22Rv1 (cell line): ENCODE measurements around the gene SSBP2.

Source experiments
- ZFX ChIP-seq: fragments of 450-650 bp; IDR thresholded peaks from 2 replicates; pipeline ENCODE4 v1.6.1; 2017; ENCODE audit warnings: antibody characterized with exemption, borderline replicate concordance
- TF ChIP-seq, protein P1 (sequence below): fragments of 450-650 bp; IDR thresholded peaks from 2 replicates; pipeline ENCODE4 v1.5.1; 2017; ENCODE audit warnings: mild to moderate bottlenecking

- TF ChIP-seq, protein P1, sequence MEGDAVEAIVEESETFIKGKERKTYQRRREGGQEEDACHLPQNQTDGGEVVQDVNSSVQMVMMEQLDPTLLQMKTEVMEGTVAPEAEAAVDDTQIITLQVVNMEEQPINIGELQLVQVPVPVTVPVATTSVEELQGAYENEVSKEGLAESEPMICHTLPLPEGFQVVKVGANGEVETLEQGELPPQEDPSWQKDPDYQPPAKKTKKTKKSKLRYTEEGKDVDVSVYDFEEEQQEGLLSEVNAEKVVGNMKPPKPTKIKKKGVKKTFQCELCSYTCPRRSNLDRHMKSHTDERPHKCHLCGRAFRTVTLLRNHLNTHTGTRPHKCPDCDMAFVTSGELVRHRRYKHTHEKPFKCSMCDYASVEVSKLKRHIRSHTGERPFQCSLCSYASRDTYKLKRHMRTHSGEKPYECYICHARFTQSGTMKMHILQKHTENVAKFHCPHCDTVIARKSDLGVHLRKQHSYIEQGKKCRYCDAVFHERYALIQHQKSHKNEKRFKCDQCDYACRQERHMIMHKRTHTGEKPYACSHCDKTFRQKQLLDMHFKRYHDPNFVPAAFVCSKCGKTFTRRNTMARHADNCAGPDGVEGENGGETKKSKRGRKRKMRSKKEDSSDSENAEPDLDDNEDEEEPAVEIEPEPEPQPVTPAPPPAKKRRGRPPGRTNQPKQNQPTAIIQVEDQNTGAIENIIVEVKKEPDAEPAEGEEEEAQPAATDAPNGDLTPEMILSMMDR = no peak
- no peak for TF ChIP-seq ZFX
These were observed 345.6 kb downstream of the SSBP2 start for GRCh38 chr5:81405126-81405891.
